Mesendoderm (in vitro differentiated cells): ENCODE results near the gene SRSF4.

Experiments
- DNase-seq: peaks from one replicate; pipeline ENCODE4 v3.0.0; 2013
- H2AK5ac ChIP-seq: 2 replicates; pipeline ENCODE4 v1.6.1; 2013; ENCODE audit warnings: low read length, inconsistent platforms
- H2BK120ac ChIP-seq: 2 replicates; pipeline ENCODE4 v1.6.1; 2013; ENCODE audit warnings: low read depth, mild to moderate bottlenecking, low read length, moderate library complexity, mixed read lengths
- H2BK15ac ChIP-seq: replicated peaks from 2 replicates; pipeline ENCODE4 v1.6.1; 2013; ENCODE audit warnings: low read depth, mild to moderate bottlenecking, moderate library complexity
- H2BK5ac ChIP-seq: 2 replicates; pipeline ENCODE4 v1.6.1; 2013; ENCODE audit warnings: low read length, inconsistent platforms
- H3K18ac ChIP-seq: 2 replicates; pipeline ENCODE4 v1.6.1; 2013; ENCODE audit warnings: mild to moderate bottlenecking, low read length, mixed read lengths
- H3K23ac ChIP-seq: one replicate; pipeline ENCODE4 v1.6.1; 2013; ENCODE audit warnings: low read length
- H3K27ac ChIP-seq: 2 replicates; pipeline ENCODE4 v1.5.1; 2013; ENCODE audit warnings: low read depth, mild to moderate bottlenecking, inconsistent platforms, low read length, moderate library complexity
- H3K27me3 ChIP-seq: 2 replicates; pipeline ENCODE4 v1.6.1; 2013; ENCODE audit warnings: low read length, control low read depth, mild to moderate bottlenecking, inconsistent platforms; ENCODE audit not compliant: insufficient read depth, poor library complexity
- H3K36me3 ChIP-seq: 2 replicates; pipeline ENCODE4 v1.6.1; 2013; ENCODE audit warnings: low read length, inconsistent platforms; ENCODE audit not compliant: control insufficient read depth, insufficient read depth
- H3K4ac ChIP-seq: one replicate; pipeline ENCODE4 v1.6.1; 2013; ENCODE audit warnings: low read depth, mild to moderate bottlenecking, low read length, moderate library complexity
- H3K4me1 ChIP-seq: 2 replicates; pipeline ENCODE4 v1.6.1; 2013; ENCODE audit warnings: low read depth, low read length, inconsistent platforms; ENCODE audit not compliant: control insufficient read depth
- H3K4me2 ChIP-seq: 2 replicates; pipeline ENCODE4 v1.6.1; 2013; ENCODE audit warnings: low read length
- H3K4me3 ChIP-seq: 2 replicates; pipeline ENCODE4 v1.5.1; 2013; ENCODE audit warnings: mild to moderate bottlenecking, low read length
- H3K56ac ChIP-seq: one replicate; pipeline ENCODE4 v1.6.1; 2013; ENCODE audit warnings: low read length
- H3K79me1 ChIP-seq: 2 replicates; pipeline ENCODE4 v1.6.1; 2013; ENCODE audit warnings: low read length, inconsistent platforms
- H3K79me2 ChIP-seq: 2 replicates; pipeline ENCODE4 v1.6.1; 2013; ENCODE audit warnings: mild to moderate bottlenecking, low read length; ENCODE audit not compliant: control insufficient read depth, insufficient read depth
- H3K9ac ChIP-seq: 2 replicates; pipeline ENCODE4 v1.6.1; 2013; ENCODE audit warnings: low read length, inconsistent platforms
- H4K5ac ChIP-seq: one replicate; pipeline ENCODE4 v1.6.1; 2013; ENCODE audit warnings: low read length
- H4K8ac ChIP-seq: one replicate; pipeline ENCODE4 v1.6.1; 2013; ENCODE audit warnings: low read depth, mild to moderate bottlenecking, control low read depth, low read length, moderate library complexity
- WGBS: extraction: QIAGEN DNeasy Blood & Tissue Kit; methylation state at CpG from one replicate; pipeline ENCODE4 v1.1.7; 2013; ENCODE audit warnings: low lambda C conversion rate, missing lambda C conversion rate; ENCODE audit not compliant: insufficient coverage; ENCODE audit errors: extremely low coverage; 5-methylcytosine and 5-hydroxymethylcytosine counted together

The SRSF4 gene

GRCh38 chr1:29171089-29171488 lies 10.6 kb downstream of the SRSF4 start:
- no peak overlapping the region for H3K18ac ChIP-seq
- H3K79me2 ChIP-seq, result peaks cover 60% of the 10 kb centered on the region
- no peak overlapping the region for H3K4ac ChIP-seq
- H2BK5ac ChIP-seq, result no peak overlapping the region
- no peak overlapping the region for H3K56ac ChIP-seq
- H3K4me1 ChIP-seq, result no peaks in the 10 kb centered on the region
- H3K9ac ChIP-seq, result no peak overlapping the region
- H2BK120ac ChIP-seq, result no peak overlapping the region
- no peaks in the 10 kb centered on the region for H3K27me3 ChIP-seq
- peaks cover 13% of the 10 kb centered on the region for H3K79me1 ChIP-seq
- no peak overlapping the region for H4K8ac ChIP-seq
- H3K27ac ChIP-seq, result no peak overlapping the region
- no peak overlapping the region for H3K23ac ChIP-seq
- no peak for DNase-seq
- no peaks in the 10 kb centered on the region for H3K36me3 ChIP-seq
- H2AK5ac ChIP-seq, result no peak overlapping the region
- H2BK15ac ChIP-seq, result no peak overlapping the region
- H3K4me3 ChIP-seq, result no peak overlapping the region
- no peak overlapping the region for H3K4me2 ChIP-seq
- H4K5ac ChIP-seq, result no peak overlapping the region
- WGBS, result no CpG with 5 or more reads among the region's 3 CpGs

- H3K9ac ChIP-seq, result no peak overlapping the region
- H3K4me1 ChIP-seq, result peaks cover 1% of the 10 kb centered on the region
- H3K23ac ChIP-seq, result no peak overlapping the region
- no peak overlapping the region for H3K4me3 ChIP-seq
- no peak overlapping the region for H3K27ac ChIP-seq
- H2BK120ac ChIP-seq, result no peak overlapping the region
- no peak overlapping the region for H3K4ac ChIP-seq
- WGBS, result no CpG with 5 or more reads among the region's 3 CpGs
- no peak overlapping the region for H4K8ac ChIP-seq
- peaks cover 18% of the 10 kb centered on the region for H3K79me1 ChIP-seq
- H2BK5ac ChIP-seq, result no peak overlapping the region
- H3K18ac ChIP-seq, result no peak overlapping the region
- peaks cover 62% of the 10 kb centered on the region for H3K79me2 ChIP-seq
- no peak overlapping the region for H2BK15ac ChIP-seq
- DNase-seq, result no peak
- H3K27me3 ChIP-seq, result no peaks in the 10 kb centered on the region
- no peak overlapping the region for H4K5ac ChIP-seq
- no peaks in the 10 kb centered on the region for H3K36me3 ChIP-seq
- H2AK5ac ChIP-seq, result no peak overlapping the region
- no peak overlapping the region for H3K56ac ChIP-seq
- no peak overlapping the region for H3K4me2 ChIP-seq
Measured at GRCh38 chr1:29169976-29170375, 11.7 kb downstream of the SRSF4 start.

GRCh38 chr1:29167904-29168303 lies 13.8 kb downstream of the SRSF4 start:
- Histone ChIP-seq H3K36me3 (no peaks in the 10 kb centered on the region), H3K27ac (no peak overlapping the region)
- no CpG with 5 or more reads among the region's 9 CpGs for WGBS

GRCh38 chr1:29166291-29166878 lies 15.3 kb downstream of the SRSF4 start:
- Histone ChIP-seq H3K27ac (peak overlapping the region; percentile 22), H3K4me1 (peaks cover 6% of the 10 kb centered on the region), H3K23ac (no peak overlapping the region), H3K9ac (no peak overlapping the region), H4K8ac (no peak overlapping the region), H3K18ac (no peak overlapping the region), H3K79me1 (peaks cover 20% of the 10 kb centered on the region), H3K27me3 (no peaks in the 10 kb centered on the region), H2BK5ac (no peak overlapping the region), H4K5ac (no peak overlapping the region), H3K79me2 (peaks cover 65% of the 10 kb centered on the region), H3K4me2 (no peak overlapping the region), H3K4me3 (no peak overlapping the region), H2BK120ac (no peak overlapping the region), H2AK5ac (no peak overlapping the region), H3K56ac (no peak overlapping the region), H3K36me3 (no peaks in the 10 kb centered on the region), H3K4ac (no peak overlapping the region), H2BK15ac (no peak overlapping the region)
- WGBS, result no CpG with 5 or more reads among the region's 9 CpGs
- peak; percentile 44 for DNase-seq

More at GRCh38 chr1:29167904-29168303, 13.8 kb downstream of the SRSF4 start:
- Histone ChIP-seq H2BK5ac (no peak overlapping the region), H3K79me1 (peaks cover 18% of the 10 kb centered on the region), H3K4me3 (no peak overlapping the region), H2AK5ac (no peak overlapping the region), H3K79me2 (peaks cover 65% of the 10 kb centered on the region), H4K8ac (no peak overlapping the region), H2BK120ac (no peak overlapping the region), H3K23ac (no peak overlapping the region), H3K4ac (no peak overlapping the region), H4K5ac (no peak overlapping the region), H3K4me1 (peaks cover 1% of the 10 kb centered on the region), H3K4me2 (no peak overlapping the region), H3K18ac (no peak overlapping the region), H3K9ac (no peak overlapping the region), H3K56ac (no peak overlapping the region), H3K27me3 (no peaks in the 10 kb centered on the region), H2BK15ac (no peak overlapping the region)
- no peak for DNase-seq

- H2BK15ac ChIP-seq, result no peak overlapping the region
- H3K4me1 ChIP-seq, result peaks cover 6% of the 10 kb centered on the region
- no peak overlapping the region for H4K5ac ChIP-seq
- H3K27me3 ChIP-seq, result no peaks in the 10 kb centered on the region
- no peak overlapping the region for H3K56ac ChIP-seq
- H3K36me3 ChIP-seq, result no peaks in the 10 kb centered on the region
- H2BK5ac ChIP-seq, result no peak overlapping the region
- H2BK120ac ChIP-seq, result no peak overlapping the region
- no peak overlapping the region for H4K8ac ChIP-seq
- no peak overlapping the region for H3K4me3 ChIP-seq
- no peak overlapping the region for H3K4me2 ChIP-seq
- no peak overlapping the region for H2AK5ac ChIP-seq
- H3K18ac ChIP-seq, result no peak overlapping the region
- no peak overlapping the region for H3K9ac ChIP-seq
- WGBS, result no CpG with 5 or more reads among the region's 4 CpGs
- H3K27ac ChIP-seq, result no peak overlapping the region
- DNase-seq, result no peak
- H3K23ac ChIP-seq, result no peak overlapping the region
- H3K4ac ChIP-seq, result no peak overlapping the region
- peaks cover 50% of the 10 kb centered on the region for H3K79me2 ChIP-seq
- peaks cover 14% of the 10 kb centered on the region for H3K79me1 ChIP-seq
Measured at GRCh38 chr1:29164588-29164987, 17.1 kb downstream of the SRSF4 start.
